Medulla oblongata (tissue), 1 donor: Measurements from ENCODE around the gene EMCN.
"Not testable (repeated sequence)": the region's sequence is repeated elsewhere in the genome, so short reads cannot be mapped to it uniquely, and the experiment has no call there.

Source experiments
- DNase-seq: peaks from one replicate; pipeline ENCODE4 v3.0.0-alpha.2; 2015; ENCODE audit errors: extremely low spot score

EMCN gene

DNA sequence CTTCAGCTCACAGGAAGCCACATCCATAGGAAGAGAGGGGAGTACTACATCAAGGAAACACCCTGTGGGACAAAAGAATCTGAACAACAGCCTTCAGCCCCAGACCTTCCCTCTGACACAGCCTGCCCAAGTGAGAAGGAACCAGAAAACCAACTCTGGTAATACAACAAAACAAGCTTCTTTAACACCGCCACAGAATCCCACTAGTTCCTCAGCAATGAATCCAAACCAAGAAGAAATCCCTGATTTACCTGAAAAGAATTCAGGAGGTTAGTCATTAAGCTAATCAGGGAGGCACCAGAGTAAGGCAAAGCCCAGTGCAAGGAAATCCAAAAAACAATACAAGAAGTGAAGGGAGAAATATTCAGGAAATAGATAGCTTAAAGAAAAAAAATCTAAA, 137.4 kb downstream of the EMCN start:
- not testable (repeated sequence) for DNase-seq

DNA sequence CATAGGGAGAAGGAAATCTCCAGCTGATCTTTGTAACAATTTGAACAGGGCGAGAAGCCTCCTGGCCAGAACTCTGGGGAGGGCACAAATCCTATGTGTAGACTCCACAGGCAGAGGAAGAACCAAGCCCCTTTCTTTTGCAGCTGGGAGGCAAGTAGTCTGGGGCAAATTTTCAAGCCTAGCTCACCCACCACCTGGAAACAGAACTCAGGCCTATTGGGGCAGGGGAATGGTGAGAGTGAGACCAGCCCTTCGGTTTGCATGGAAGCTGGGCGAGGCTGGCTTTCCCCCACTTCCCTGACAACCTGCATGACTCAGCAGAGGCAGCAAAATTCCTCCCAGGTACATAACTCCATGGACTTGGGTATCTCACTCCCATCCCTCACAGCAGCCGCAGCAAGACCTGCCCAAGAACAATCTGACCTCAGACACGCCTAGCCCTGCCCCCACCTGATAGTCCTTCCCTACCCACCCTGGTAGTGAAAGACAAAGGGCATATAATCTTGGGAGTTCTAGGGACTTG, 138.2 kb downstream of the EMCN start:
- no peak for DNase-seq

DNA sequence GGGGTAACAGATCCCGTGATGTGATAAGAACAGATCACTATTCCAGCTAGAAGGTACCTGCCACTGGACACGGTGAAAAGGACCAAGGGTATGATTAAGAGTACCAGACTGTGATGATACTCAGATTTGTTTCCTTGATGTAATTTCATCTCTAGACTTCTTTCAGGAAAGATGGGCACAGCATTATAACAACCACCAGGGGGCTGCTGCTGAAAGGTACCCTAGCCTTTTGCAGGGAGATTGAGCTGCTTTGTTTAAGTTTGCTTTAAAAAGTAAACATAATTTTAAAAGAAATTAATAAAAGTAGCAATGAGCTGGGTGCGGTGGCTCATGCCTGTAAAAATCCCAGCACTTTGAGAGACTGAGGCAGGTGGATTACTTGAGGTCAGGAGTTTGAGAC, 145.4 kb downstream of the EMCN start:
- no peak for DNase-seq

DNA sequence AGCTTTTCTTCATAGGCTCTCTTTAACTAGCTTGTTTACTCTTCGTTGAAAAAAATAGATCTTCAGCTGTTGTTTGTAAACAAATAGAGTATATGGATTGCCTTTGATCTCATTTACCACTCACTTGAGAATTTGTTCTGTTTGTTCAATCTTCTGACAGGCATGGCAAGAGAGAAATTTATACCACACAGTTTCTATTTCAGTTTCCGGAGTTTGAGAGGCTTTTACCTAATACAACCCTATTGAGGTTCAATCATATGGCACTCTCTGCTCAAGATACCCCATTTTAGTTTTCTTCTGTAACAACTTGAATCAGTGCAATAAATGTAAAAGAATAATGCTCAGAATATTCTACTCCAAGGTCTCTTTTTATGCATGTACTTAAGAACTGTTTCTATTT, 148.0 kb downstream of the EMCN start:
- no peak for DNase-seq

GRCh38 chr4:100367451-100367850, 150.4 kb downstream of the EMCN start:
- no peak for DNase-seq

- no peak for DNase-seq
Observed at GRCh38 chr4:100366213-100366612, 151.6 kb downstream of the EMCN start.

GRCh38 chr4:100362366-100362765, 155.5 kb downstream of the EMCN start:
- no peak for DNase-seq

- DNase-seq: no peak
Observed at GRCh38 chr4:100361336-100361735, 156.5 kb downstream of the EMCN start.

- no peak for DNase-seq
Observed at GRCh38 chr4:100360211-100360610, 157.6 kb downstream of the EMCN start.

GRCh38 chr4:100359441-100359840, 158.4 kb downstream of the EMCN start:
- DNase-seq: no peak

DNA sequence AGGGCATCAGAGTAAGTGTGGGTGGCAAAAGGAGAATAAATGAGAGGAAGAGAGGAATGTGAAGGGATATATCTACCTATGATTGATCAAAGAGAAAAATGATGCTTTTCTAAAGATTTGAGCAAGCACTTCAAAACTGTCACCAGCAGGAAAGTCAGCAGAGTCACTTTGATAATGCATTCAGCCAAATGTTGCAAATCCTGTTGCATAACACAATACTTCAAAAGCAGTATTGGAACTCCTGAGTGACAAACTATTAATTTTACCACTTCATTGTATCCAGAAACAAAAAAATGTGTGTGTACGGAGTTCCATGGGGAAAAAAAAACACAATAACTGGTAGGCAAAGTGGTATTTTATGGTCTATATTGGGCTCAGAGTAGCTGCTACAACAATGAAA, 160.3 kb downstream of the EMCN start:
- no peak for DNase-seq

GRCh38 chr4:100356172-100356571, 161.7 kb downstream of the EMCN start:
- DNase-seq: no peak

- not testable (repeated sequence) for DNase-seq
Observed at GRCh38 chr4:100352352-100352751, 165.5 kb downstream of the EMCN start.

DNA sequence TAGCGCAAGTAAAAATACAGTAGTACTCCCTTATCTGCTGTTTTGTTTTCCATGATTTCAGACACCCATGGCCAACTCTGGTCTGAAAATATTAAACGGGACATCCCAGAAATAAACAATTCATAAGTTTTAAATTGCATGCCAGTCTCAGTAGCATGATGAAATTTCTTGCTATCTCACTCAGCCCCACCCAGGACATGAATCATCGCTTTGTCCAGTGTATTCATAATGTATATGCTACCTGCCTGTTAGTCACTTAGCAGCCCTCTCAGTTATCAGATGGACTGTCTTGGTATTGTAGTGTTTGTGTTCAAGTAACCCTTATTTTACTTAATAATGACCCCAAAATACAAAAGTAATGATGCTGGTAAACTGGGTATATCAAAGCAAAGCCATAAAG, 169.3 kb downstream of the EMCN start:
- no peak for DNase-seq

DNA sequence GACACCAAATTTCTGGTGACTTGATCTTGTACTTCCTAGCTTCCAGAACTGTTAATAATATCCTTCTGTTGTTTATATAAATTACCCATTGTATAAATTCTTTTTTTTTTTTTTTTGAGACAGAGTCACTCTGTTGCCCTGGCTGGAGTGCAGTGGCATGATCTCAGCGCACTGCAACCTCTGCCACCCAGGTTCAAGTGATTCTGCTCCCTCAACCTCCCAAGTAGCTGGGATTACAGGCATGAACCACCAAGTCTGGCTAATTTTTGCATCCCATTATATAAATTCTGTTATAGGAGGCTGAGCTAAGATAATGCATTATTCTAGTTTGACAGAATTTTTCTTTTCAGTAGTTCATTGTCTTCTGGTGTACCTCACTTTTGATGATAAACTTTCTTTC, 170.6 kb downstream of the EMCN start:
- DNase-seq: no peak

- DNase-seq: no peak
Observed at GRCh38 chr4:100345585-100345984, 172.2 kb downstream of the EMCN start.
